Inflammatory macrophage (primary cell): ENCODE data around the gene SMYD1.

Experiments used
- DNase-seq, 2 donors: peaks; one replicate each; pipeline ENCODE4 v3.0.0-alpha.2; 2020 to 2022

SMYD1 gene

DNA sequence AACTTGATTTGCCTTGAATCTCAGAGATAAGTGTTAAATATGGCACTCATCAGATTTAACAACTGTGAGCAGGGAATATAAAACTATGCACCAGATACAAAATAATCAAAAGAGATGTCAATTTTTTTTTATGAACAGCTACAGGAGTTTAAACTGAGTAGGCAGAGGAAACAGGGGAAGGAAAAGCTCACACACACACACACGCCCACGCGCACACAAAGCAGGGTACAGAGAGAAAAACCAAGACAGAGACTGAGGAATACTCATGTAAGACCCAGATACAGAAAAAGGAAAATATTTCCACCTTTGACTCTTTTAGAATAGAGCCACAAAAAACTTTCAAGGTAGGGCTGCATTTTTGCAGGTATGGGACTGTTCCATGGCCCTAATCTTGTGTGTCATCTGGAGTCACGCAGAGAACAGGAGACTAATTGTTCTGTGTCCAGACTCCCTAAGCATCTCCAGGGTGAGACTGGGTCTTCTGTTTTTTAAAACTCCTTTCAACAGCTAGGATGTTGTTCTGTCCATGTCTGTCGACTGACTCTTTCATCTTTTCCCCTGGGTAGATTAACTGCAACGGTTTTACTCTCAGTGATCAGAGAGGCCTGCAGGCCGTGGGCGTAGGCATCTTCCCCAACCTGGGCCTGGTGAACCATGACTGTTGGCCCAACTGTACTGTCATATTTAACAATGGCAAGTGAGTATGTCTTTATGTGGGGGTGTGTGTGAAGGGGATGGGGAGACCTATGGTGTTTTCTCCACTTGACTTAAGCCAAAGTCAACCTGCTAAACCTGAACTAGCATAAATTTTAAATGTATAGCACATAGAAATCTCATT, 23.0 kb downstream of the SMYD1 start:
- peak in 1 of 2 donors; percentile 60 for DNase-seq

DNA sequence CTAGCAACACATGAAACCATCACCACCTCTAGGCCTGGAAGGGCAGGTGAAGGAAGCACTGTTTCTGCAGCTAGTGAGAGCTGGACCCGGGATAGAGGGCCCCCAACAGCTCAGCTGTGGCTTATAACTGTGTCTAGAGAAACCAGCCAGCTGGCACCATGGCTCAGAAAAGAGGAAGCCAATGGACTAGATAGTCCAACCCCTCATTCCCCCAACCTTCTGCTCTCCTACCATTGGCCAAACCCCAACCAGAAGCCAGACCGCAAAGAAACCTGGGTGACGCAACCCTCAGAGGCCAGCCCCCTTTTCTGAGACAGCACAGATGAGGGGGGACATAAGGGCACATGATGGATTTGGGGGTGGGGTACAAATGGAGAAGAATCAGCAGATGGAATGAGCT, 24.3 kb downstream of the SMYD1 start:
- DNase-seq: peak in 1 of 2 donors; percentile 16

DNA sequence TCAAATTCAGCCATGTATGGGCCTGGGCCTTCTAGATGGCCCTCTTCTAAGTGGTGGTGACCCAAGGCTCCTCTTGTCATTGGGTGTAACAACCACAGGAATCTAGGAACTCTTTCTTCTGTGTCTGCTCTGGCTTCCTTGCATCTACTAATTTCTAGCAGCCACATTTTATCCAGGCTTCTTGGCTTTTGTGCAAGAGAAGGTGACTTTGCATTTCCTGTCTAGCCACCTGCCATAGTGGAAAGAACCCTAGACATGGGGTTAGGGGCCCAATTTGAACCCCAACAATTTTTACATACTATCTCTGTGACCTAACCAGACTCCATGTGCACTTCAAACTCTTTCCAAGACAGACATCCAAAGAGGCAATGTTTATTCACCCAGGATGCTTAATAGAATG, 25.1 kb downstream of the SMYD1 start:
- DNase-seq: no peak

DNA sequence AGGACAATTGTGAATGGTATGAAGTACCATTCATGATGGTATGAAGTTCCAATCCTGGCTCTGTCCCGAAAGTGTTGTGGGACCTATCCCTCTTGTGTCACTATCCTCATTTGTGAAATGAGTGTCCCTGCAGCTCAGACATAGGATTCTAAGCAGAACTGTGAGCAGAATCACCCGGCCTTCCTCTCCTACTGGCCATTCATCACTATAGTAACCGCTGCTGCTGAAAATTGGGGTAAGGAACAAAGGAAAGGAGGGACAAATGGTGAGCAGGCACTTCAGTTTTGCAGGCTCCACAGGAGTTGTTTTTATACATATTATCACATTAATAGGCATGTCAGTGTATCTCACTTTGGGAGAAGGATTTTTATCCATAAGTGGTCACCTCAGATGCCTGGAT, 27.4 kb downstream of the SMYD1 start:
- DNase-seq: no peak

DNA sequence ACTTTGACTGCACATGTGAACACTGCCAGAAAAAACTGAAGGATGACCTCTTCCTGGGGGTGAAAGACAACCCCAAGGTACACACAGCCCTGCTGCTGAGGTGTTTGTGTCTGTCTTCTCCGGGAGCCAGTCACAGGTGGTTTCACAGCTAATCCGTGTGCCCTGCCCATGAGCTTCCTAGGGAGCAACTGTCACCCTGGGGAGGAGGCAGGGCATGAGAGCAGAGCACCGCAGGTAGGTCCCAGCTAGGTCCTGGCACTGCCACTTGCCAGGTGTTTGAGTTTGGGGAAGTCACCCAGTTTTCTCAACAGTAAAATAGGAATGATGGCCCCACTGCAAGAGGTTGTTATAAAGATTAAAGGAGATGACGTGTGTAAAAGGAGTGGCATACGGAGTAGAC, 29.1 kb downstream of the SMYD1 start:
- no peak for DNase-seq

DNA sequence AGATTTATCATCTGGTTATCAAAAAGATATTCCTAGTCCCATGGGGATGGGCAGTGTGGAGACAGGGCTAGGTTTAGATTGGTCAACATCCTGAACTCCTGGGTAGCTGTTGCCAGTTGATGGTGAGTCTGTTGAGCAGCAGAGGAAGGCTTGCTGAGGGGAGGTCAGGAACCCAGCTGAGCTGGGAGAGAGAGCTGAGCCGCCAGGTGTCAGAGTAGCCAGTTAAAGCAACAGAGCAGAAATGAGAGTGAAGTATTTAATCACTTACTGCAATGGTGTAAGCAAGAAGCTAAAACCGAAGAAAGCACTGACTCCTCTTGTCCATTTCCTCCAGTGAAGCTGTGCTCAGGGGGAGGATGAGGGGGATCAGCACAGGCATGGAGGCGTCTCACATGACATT, 29.6 kb downstream of the SMYD1 start:
- DNase-seq: no peak

DNA sequence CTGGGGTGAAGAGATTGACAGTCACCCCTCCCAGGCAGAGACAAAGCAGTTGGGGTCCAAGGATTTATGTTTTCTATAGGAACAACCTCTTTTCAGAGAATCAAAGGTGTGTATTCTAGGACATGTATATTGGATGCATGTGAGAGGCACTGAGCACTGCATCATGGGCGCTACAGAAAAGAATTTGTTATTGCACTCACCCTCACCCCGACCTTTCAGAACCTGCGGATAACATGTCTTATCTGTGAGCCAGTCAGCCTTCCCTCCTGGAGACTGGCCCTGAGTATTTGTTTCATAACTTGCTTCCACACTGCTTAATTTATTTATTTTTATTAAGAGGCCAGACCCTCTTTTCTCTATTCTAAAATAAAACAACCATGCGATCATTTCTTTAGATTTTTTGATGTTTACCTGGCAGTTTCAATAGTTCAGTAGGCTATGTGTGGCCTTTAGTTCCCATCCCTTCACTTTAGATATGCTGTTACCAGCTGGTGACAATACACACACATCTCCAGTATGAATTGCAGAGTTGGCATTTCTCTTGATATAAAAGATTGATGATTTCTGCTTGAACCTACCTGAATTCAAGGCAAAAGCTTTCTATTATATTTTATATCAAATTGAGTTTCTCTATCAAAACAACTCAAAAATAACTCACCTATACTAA, 30.4 kb downstream of the SMYD1 start:
- no peak for DNase-seq

DNA sequence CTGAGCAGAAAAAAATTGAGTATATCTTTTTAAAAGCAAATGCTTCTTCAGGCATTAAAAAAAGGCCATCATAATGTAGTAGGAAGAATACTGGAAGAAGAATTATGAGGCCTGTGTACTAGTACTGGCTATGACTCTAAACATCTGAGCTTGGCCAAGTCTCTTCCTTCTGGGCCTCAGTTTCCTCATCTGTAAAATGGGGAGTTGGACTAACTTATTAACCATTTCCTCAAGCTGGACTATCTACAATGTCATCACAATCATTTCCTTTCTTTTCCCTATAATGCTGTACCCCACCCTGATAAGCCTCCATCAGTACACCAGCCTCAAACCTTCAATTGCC, 30.9 kb downstream of the SMYD1 start:
- DNase-seq: no peak

DNA sequence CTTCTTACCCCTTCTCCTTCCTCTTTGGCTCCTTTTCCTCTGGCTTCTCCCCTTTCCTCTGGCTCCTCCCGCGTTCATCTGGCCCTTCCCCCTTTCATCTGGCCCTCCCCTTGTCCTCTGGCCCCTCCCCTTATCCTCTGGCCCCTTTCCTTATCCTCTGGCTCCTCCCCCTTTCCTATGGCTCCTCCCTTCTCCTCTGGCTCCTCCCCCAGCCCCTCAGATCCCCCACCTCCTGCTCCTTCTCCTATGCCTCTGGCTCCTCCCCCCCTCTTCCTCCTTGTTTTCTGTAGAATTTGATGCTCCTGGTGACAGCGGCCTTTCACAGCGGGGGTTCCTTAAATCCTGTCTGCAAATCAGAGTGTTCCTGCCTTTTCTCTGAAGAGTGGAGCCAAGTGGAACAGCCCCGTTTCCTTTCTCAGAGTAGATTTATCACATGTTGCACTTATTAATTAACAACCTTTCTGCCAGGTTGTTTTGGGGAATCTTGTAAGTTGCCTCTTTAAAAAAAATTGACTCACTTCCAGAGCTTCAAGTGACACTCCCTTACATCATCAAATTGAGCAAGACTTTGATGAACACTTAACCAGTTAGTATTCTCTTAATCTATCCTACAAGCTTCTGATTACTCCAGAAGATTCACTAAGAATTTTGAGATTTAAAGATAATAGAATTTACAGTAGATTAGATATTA, 32.3 kb downstream of the SMYD1 start:
- DNase-seq: peak in 1 of 2 donors; percentile 33

DNA sequence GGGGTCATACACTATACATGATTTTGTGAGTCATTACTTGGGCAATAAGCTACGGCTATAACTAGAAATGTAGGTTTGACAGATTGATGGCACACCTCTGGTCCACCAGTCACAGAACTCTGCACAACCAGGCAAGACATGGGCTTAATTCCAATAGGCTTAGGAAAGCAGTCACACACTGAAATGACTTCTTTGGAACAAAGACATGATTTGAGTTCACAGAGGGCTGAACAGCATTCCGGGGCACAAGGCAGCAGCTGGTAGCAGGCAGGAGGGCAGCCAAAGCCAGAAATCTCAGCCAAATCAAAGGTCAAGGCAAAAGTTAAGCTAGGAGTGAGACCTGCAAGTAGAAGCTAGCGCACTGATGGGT, 32.8 kb downstream of the SMYD1 start:
- no peak for DNase-seq

DNA sequence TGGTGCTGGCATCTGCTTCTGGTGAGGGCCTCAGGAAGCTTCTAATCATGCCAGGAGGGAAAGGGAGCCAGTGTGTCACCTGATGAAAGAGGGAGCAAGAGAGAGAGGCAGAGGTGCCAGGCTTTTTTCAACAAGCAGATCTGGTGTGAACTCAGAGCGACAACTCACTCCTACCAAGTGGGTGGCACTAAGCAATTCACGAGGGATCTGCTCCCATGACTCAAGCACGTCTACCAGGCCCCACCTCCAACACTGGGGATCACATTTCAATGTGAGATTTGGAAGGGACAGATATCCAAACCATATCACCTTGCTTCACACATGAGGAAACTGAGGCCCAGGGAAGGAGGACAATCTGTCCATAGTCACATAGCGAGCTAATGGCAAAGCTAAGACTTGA, 41.2 kb downstream of the SMYD1 start:
- DNase-seq: no peak

DNA sequence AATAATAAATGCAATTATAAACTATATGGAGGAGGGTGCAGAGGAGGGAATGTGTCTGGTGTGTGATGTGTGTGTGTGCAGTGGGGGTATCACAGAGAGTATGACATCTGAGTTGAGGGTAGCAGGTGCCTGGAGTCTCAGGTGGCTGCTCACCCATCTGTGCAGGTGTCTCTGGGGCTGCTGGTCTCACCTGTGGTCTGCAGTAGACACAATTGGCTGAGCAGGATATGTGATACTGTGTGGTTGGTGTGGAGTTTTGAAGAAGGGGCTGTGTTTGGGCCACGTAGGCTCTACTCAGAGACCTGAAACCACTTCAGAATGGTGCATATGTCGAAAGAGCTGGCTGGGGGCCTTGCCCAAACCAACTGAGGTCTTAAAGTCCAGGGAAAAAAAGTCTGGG, 43.2 kb downstream of the SMYD1 start:
- no peak for DNase-seq

DNA sequence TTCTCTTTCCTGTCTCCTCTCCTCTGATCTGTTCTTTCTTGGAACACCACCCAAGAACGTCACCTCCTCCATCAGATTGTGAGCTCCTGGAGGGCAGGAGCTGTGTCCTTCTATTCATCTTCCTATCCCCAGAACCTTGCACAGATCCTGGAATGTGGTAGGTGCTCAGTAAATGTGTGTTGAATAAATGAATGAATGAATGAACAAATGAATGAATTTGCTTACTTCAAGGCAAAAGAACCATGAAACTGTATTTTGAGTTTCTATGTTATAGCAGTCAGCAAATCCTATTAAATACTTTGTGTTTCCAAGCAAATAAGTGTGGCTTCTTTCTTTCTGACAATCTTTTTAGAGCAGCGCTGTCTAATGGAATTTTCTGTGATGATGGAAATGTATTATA, 45.4 kb downstream of the SMYD1 start:
- DNase-seq: no peak

DNA sequence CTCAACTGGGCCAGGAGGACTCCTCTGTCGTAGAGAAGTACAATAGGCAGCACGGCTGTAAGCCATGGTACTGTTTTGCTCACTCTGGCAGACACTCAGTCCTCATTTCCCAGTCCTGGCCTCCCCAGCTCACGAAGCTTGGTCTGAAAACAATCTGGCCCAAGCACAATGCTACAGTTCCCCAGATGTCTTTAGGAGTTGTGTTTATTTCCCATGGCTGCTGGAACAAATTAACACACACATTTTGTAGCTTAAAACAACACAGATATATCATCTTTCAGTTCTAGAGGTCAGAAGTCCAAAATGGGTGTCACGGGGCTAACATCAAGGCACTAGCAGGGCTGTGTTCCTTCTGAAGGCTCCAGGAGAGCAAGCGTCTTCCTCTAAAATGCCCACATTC, 47.3 kb downstream of the SMYD1 start:
- DNase-seq: no peak

DNA sequence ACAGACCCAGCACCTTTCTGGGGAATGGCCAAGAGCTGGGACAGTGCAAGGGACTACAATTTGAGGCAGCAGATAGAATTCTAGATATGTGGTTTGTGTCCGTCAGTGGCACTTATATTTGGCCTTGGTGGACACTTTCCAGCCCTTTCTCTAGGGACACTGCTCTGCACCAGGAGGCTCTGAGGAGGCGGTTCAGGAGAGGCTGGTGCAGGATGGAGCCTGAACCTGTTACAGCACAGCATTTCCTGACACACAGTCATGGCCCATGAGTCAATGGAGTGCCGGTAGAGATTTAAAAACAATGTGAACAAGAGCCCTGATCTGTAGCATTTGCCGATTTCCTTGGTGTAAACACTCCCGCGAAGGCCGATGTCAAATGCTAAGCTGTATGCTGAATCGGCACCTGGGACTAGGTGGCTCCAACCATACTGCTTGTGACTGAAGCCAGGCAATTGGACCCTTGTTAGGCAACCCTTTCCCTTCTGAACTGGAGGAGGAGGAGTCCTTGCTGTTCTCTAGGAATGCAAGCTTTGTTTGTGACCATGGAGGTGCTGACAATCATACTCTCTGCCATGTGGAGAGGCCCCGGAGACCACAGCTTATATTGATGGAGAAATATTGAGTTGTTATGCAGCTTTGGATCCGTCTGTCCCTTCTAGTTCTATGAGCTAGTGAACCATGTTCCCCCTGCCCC, 48.3 kb downstream of the SMYD1 start:
- no peak for DNase-seq

DNA sequence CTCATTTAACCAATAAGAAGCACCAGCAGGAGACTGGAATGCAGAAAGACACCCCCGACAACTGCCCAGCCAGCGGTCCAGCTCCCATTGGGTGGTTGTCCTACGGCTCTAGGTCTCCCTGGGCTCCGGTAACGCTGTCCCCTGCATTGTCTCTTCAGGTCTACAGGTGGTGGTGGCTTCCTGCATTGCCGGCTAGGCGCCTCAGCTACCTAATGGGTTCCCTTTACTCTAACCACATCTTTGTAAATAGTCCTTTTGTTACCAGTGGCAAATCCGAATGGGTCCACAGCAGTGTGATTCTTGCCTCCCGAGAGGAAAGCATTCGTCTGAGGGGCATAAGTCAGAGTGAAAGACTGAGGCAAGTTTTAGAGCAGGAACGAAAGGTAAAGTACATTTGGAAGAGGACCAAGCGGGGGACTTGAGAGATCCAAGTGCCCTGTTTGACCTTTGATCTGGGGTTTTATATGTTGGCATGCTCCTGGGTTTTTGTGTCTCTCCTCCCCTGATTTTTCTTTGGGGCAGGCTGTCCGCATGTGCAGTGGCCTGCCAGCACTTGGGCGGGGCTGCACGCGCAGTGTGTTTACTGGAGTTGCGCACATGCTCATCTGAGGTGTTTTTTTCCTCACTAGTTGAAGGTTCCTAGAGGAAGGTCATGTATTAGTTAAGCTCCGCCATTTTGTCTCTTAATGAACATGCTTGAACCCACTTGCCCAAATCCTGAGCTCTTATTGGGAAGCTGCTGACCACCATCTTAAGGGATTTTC, 49.2 kb downstream of the SMYD1 start:
- DNase-seq: no peak

DNA sequence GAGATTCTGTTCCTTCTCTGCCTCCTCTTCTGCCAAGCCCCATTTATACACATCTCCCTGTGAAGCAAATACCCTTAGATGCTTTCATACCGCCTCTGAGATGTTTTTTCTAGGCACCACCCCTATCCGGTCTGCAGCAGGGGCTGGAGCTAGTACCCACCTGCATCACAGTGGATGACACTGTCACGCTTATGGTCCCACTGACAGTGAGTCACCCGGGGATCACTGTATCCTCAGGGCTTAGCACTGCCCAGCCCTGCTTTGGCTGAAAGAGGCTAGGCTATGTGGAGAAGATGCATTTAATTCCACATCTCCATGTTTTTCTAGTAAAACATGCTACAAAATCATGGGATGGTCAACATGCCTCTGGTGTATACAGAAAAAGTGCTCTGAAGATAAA, 50.3 kb downstream of the SMYD1 start:
- DNase-seq: no peak

DNA sequence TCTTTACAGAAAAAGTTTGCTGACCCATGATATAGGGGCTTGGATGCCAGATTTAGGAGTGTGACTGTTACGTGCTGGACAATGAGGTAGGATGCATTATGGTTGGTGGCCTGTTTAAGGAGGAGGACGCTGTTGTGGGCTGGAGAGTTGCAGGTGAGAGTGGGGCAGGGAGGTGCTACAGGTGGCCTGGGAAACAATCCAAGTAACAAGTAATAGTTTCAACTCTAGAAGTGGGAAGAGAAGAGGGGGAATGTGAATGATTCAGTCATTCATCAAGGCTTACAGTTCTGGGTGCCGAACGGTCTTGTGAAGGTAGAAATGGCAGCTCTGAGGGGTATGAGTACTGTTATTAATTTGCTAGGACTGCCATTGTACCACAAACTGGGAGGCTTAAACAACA, 54.1 kb downstream of the SMYD1 start:
- DNase-seq: no peak

DNA sequence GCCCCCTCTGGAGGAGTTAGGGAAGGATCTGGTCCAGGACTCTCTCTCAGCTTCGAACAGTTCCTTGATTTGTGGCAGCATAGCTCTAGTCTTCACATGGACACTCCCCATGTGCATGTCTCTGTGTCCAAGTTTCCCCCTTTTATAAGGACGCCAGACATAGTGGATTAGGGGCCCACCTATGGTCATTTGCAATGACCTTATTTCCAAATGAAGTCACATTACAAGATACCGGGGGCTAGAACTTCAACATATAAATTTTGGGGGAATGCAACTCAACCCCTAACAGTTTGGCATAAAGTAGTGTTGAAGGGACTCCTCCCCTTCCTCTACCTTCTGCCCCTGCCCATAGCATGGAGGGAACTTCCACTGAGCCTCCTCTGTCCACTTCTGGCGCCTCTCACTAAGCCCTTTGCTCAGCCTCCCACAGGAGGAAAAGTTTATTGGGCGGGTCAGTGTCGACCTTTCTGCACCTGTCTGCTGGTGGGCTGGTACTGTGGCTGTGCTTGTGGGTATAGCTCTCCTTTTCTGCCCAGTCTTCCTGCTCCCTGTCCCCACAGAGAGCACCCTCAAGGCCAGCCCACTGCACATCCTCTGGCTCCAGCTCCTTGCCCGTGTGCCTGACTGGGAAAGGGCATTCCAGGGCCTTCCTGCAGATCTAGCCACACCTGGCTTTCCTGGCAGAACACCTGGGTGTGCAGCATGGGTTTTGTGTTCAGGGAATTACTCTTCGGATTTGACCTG, 54.7 kb downstream of the SMYD1 start:
- DNase-seq: no peak

DNA sequence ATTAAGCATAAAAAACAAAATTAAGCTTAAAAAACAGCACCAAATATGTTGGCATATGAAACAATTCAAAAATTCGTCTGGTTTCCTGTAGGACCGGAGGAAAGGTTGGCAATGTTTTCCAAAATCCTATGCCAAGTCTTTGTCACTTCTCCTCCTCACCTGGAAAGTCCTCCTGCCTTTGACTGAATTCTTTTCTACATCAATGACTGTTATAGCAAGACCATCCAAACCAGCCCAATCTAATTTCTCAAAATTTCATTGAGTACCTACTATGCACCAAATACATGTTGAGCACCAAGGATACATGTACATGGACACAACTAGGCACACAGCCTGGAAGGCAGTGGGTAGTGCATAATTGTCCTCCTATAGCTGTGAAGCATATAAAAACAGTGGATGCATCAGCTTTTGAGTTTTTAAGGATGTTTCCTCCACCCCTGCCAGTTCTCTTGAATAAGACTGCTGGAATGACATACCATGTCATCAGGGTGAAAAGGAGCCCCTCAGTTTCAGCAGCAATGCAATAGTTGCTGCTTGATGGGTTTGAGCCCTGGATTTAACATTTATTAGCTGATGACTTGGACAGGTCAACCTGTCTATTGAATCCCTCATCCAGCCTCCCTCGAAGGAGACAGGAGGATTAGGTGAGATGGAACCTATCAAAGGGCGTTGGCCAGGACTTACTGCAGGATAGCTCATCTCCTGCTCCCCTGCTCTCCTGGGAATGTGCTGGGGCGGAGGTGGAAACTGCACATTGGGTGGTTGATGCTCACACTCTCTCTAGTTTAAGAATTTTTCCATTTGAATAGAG, 55.7 kb downstream of the SMYD1 start:
- no peak for DNase-seq
